ENCODE results near the gene HNRNPA1L2.

DNA sequence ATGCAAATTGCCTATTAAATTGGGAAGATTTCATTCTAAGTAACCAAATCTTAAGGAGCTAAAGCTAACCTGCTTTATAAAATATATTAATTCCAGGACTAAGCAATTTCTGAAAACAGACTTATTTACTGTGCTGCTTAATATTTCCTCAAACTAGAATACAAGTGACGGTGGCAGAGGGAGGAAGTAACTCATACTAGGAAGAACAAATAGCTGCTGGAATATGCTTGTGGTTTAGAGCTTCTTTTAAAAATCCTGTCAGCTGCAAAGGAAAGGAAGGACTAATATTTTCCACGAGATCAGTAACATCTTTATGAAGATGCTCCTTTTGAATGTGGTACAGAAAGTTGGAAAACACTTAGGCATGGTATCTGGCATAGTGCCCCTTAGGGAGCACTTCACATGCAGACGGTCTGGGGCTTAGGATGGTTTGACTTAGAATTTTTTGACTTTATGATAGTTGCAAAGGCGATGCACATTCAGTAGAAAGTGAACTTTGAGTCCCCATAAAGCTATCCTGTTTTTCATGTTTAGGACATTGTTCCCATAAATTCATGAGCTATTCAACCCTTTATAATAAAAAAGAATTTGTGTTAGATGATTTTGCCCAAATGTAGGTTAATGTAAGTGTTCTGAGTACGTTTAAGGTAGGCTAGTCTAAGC is 3.4 kb upstream of the HNRNPA1L2 start:
- TF ChIP-seq, protein P1, sequence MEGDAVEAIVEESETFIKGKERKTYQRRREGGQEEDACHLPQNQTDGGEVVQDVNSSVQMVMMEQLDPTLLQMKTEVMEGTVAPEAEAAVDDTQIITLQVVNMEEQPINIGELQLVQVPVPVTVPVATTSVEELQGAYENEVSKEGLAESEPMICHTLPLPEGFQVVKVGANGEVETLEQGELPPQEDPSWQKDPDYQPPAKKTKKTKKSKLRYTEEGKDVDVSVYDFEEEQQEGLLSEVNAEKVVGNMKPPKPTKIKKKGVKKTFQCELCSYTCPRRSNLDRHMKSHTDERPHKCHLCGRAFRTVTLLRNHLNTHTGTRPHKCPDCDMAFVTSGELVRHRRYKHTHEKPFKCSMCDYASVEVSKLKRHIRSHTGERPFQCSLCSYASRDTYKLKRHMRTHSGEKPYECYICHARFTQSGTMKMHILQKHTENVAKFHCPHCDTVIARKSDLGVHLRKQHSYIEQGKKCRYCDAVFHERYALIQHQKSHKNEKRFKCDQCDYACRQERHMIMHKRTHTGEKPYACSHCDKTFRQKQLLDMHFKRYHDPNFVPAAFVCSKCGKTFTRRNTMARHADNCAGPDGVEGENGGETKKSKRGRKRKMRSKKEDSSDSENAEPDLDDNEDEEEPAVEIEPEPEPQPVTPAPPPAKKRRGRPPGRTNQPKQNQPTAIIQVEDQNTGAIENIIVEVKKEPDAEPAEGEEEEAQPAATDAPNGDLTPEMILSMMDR (IDR thresholded peaks at IDR 0.05) = no peak
- TF ChIP-seq ZSCAN18 (CRISPR knock-in tag; IDR thresholded peaks at IDR 0.05) = no peak
- no peak for TF ChIP-seq ZNF423 (CRISPR knock-in tag; IDR thresholded peaks at IDR 0.05)
- TF ChIP-seq MXD4 (CRISPR knock-in tag; IDR thresholded peaks at IDR 0.05; ENCODE audit: borderline replicate concordance) = no peak
- TF ChIP-seq ZNF512 (CRISPR knock-in tag; IDR thresholded peaks at IDR 0.05; ENCODE audit: borderline replicate concordance) = no peak
- TF ChIP-seq, protein P2, sequence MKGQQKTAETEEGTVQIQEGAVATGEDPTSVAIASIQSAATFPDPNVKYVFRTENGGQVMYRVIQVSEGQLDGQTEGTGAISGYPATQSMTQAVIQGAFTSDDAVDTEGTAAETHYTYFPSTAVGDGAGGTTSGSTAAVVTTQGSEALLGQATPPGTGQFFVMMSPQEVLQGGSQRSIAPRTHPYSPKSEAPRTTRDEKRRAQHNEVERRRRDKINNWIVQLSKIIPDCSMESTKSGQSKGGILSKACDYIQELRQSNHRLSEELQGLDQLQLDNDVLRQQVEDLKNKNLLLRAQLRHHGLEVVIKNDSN (CRISPR knock-in tag; IDR thresholded peaks at IDR 0.05) = no peak
- no peak for TF ChIP-seq ZNF532 (CRISPR knock-in tag; IDR thresholded peaks at IDR 0.05; ENCODE audit: borderline replicate concordance)
- TF ChIP-seq NR3C1 (CRISPR knock-in tag; conservative IDR thresholded peaks at IDR 0.05; ENCODE audit: low read depth) = no peak

Data from WTC11 (cell line).